Measurements from ENCODE around the gene NAB1.

GRCh38 chr2:190670182-190670946 lies 21.5 kb downstream of the NAB1 start:
- TF ChIP-seq EP300 (IDR thresholded peaks at IDR 0.05): no peak
- TF ChIP-seq CTCF (IDR thresholded peaks at IDR 0.05): no peak
- TF ChIP-seq POLR2A (IDR thresholded peaks at IDR 0.05): no peak
- no peak for TF ChIP-seq POLR2AphosphoS5 (IDR thresholded peaks at IDR 0.05)

Data from stomach (tissue), 4 donors.